Endodermal cell (in vitro differentiated cells): ENCODE measurements around the gene SVOPL. TPM values are rescaled to one million over a fixed set of nuclear protein-coding genes. Genes with fewer than 3 reads are reported as not detected.

ENCODE experiments used
- DNase-seq: peaks from one replicate; pipeline ENCODE4 v3.0.0-alpha.2; 2017
- H3K27ac ChIP-seq: 2 replicates; pipeline ENCODE4 v1.5.1; 2013; ENCODE audit warnings: mild to moderate bottlenecking, low read depth, low read length, moderate library complexity
- H3K27me3 ChIP-seq: 2 replicates; pipeline ENCODE4 v1.6.1; 2013; ENCODE audit warnings: mild to moderate bottlenecking, low read length, moderate library complexity; ENCODE audit not compliant: insufficient read depth, control insufficient read depth, poor library complexity, severe bottlenecking
- H3K36me3 ChIP-seq: 2 replicates; pipeline ENCODE4 v1.7.0; 2013; ENCODE audit warnings: mild to moderate bottlenecking, low read length, moderate library complexity; ENCODE audit not compliant: control insufficient read depth, insufficient read depth
- H3K4me1 ChIP-seq: one replicate; pipeline ENCODE4 v1.7.0; 2013; ENCODE audit warnings: low read length; ENCODE audit not compliant: control insufficient read depth, insufficient read depth
- H3K4me3 ChIP-seq: 2 replicates; pipeline ENCODE4 v1.5.1; 2013; ENCODE audit warnings: mild to moderate bottlenecking, low read length, moderate library complexity
- H3K9ac ChIP-seq: 2 replicates; pipeline ENCODE4 v1.6.1; 2013; ENCODE audit warnings: mild to moderate bottlenecking, low read length, moderate library complexity; ENCODE audit not compliant: poor library complexity, severe bottlenecking; ENCODE audit errors: extremely low read depth
- H3K9me3 ChIP-seq: 2 replicates; pipeline ENCODE4 v1.6.1; 2013; ENCODE audit warnings: mild to moderate bottlenecking, low read length, moderate library complexity; ENCODE audit not compliant: control insufficient read depth
- H3K27ac Mint-ChIP-seq: 2 replicates; pipeline ENCODE4 v1.8.0; 2020; ENCODE audit warnings: mixed read lengths
- H3K27me3 Mint-ChIP-seq: 2 replicates; pipeline ENCODE4 v1.8.0; 2021; ENCODE audit warnings: mild to moderate bottlenecking, mixed read lengths; ENCODE audit not compliant: insufficient read depth
- H3K36me3 Mint-ChIP-seq: 2 replicates; pipeline ENCODE4 v1.8.0; 2020; ENCODE audit warnings: low read depth, mixed read lengths
- H3K4me1 Mint-ChIP-seq: 2 replicates; pipeline ENCODE4 v1.8.0; 2020; ENCODE audit warnings: mixed read lengths
- H3K4me3 Mint-ChIP-seq: 2 replicates; pipeline ENCODE4 v1.8.0; 2020; ENCODE audit warnings: mild to moderate bottlenecking, moderate library complexity, mixed read lengths
- H3K9me3 Mint-ChIP-seq: 2 replicates; pipeline ENCODE4 v1.8.0; 2020; ENCODE audit warnings: mild to moderate bottlenecking, mixed read lengths
- WGBS, 2 experiments: methylation state at CpG; one replicate each; pipeline versions ENCODE4 v1.1.5 to v1.1.7; 2013; ENCODE audit warnings: missing lambda C conversion rate in 2 of 2, mixed read lengths in 1 of 2; ENCODE audit not compliant: insufficient coverage in 1 of 2, insufficient read length in 1 of 2; 5-methylcytosine and 5-hydroxymethylcytosine counted together
- total RNA-seq, 2 donors: library from RNA; stranded (reverse); fragmentation: NEBNext Ultra II Directional in 1 of 2; extraction: Animal tissue kit (Norgen Biotek cat#: 25700) in 1 of 2; gene quantifications; 2 replicates in 1 of 2; 3 replicates in 1 of 2; pipeline ENCODE4 v1.2.1, GENCODE V29; 2021
- TF ChIP-seq, protein P1 (sequence below): fragments of 200-600 bp; sonication (generic); conservative IDR thresholded peaks from 2 replicates; pipeline ENCODE4 v1.5.0; 2021; ENCODE audit warnings: antibody characterized with exemption, mild to moderate bottlenecking

Gene SVOPL
- total RNA-seq, 2 donors from 2014 or later: 0.86 to 0.95 TPM

DNA sequence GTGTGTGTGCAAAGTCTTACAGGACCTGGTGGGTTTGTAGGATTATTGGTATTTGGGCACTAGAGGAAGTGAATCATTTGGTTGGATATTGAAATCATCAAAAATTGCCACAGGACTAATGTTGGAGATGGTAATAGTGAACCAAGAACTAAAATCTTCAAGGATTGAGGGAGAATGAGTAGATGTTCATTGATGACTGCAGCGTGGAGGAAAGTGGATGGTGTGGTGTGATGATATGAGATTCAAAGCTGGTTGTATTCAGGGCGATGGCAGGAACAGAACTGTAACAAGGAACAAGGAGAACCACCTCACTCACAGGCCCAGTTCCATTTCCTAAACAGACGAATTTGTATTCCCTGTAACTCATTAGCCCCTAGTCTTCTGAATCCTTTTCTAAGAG, 150.8 kb downstream of the SVOPL start:
- TF ChIP-seq, protein P1, sequence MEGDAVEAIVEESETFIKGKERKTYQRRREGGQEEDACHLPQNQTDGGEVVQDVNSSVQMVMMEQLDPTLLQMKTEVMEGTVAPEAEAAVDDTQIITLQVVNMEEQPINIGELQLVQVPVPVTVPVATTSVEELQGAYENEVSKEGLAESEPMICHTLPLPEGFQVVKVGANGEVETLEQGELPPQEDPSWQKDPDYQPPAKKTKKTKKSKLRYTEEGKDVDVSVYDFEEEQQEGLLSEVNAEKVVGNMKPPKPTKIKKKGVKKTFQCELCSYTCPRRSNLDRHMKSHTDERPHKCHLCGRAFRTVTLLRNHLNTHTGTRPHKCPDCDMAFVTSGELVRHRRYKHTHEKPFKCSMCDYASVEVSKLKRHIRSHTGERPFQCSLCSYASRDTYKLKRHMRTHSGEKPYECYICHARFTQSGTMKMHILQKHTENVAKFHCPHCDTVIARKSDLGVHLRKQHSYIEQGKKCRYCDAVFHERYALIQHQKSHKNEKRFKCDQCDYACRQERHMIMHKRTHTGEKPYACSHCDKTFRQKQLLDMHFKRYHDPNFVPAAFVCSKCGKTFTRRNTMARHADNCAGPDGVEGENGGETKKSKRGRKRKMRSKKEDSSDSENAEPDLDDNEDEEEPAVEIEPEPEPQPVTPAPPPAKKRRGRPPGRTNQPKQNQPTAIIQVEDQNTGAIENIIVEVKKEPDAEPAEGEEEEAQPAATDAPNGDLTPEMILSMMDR: no peak
- no peak overlapping the region for H3K27ac Mint-ChIP-seq
- H3K4me1 ChIP-seq: no peaks in the 10 kb centered on the region
- H3K36me3 Mint-ChIP-seq: peaks cover 89% of the 10 kb centered on the region
- no peaks in the 10 kb centered on the region for H3K4me1 Mint-ChIP-seq
- no peaks in the 10 kb centered on the region for H3K27me3 Mint-ChIP-seq
- WGBS, 2 experiments: 86 to 100% methylated on average over 2 of the region's 3 CpGs
- no peak overlapping the region for H3K4me3 ChIP-seq
- peaks cover 95% of the 10 kb centered on the region for H3K36me3 ChIP-seq
- H3K9ac ChIP-seq: no peak overlapping the region
- H3K27ac ChIP-seq: no peak overlapping the region
- no peak for DNase-seq
- H3K4me3 Mint-ChIP-seq: no peak overlapping the region
- H3K27me3 ChIP-seq: no peaks in the 10 kb centered on the region
- H3K9me3 Mint-ChIP-seq: peaks cover 29% of the 10 kb centered on the region
- peaks cover 59% of the 10 kb centered on the region for H3K9me3 ChIP-seq

DNA sequence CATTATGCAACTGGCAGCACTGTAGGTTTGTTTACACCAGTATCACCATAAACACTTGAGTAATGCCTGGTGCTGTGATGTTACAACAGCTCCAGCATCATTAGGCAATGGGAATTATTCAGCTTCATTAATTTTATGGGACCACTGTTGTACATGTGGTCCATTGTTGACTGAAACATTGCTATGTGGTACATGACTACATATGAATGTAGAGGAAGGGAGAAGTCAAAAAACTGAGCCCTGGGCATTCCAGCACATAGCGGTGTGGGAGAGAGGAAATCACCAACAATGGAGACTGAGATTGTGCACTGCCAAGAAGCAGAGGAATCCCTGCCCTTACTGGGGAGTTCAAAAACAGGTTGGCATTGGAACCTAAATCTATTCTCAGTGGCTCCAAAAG, 152.1 kb downstream of the SVOPL start:
- H3K27me3 ChIP-seq: no peaks in the 10 kb centered on the region
- TF ChIP-seq, protein P1: no peak
- no peak overlapping the region for H3K27ac ChIP-seq
- Mint-ChIP-seq H3K9me3 (peaks cover 19% of the 10 kb centered on the region), H3K27me3 (no peaks in the 10 kb centered on the region), H3K4me3 (no peak overlapping the region), H3K36me3 (peaks cover 90% of the 10 kb centered on the region), H3K4me1 (no peaks in the 10 kb centered on the region), H3K27ac (no peak overlapping the region)
- 100% methylated on average over 1 of the region's 1 CpG for WGBS, 2 experiments
- no peak overlapping the region for H3K9ac ChIP-seq
- no peak for DNase-seq
- H3K9me3 ChIP-seq: peaks cover 48% of the 10 kb centered on the region
- H3K36me3 ChIP-seq: peaks cover 95% of the 10 kb centered on the region
- H3K4me1 ChIP-seq: no peaks in the 10 kb centered on the region
- no peak overlapping the region for H3K4me3 ChIP-seq

DNA sequence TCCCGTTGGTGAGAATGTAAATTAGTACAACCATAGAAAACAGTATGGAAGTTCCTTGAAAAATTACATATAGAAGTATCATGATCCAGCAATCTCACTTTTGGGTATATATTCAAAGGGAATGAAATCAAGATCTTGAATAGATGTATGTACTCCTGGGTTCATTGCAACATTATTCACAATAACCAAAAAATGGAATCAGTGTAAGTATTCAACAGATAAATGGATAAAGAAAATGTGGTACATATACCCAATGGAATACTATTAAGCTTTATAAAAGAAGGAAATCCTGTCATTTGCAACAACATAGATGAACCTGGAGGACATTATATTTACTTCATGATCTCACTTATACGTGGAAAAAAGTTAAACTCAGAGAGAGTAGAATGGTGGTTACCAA, 154.3 kb downstream of the SVOPL start:
- Histone ChIP-seq H3K9me3 (peaks cover 26% of the 10 kb centered on the region), H3K27ac (no peak overlapping the region), H3K4me1 (no peaks in the 10 kb centered on the region), H3K4me3 (no peak overlapping the region), H3K27me3 (no peaks in the 10 kb centered on the region), H3K36me3 (peaks cover 95% of the 10 kb centered on the region), H3K9ac (no peak overlapping the region)
- Mint-ChIP-seq H3K36me3 (peaks cover 82% of the 10 kb centered on the region), H3K4me3 (no peak overlapping the region), H3K27me3 (no peaks in the 10 kb centered on the region), H3K4me1 (no peaks in the 10 kb centered on the region), H3K9me3 (peaks cover 2% of the 10 kb centered on the region), H3K27ac (no peak overlapping the region)
- no peak for DNase-seq
- WGBS, 2 experiments: 95% methylated on average over 2 of the region's 2 CpGs; no CpG with 5 or more reads in 1 of the 2 experiments
- TF ChIP-seq, protein P1: no peak
